Left lung (tissue), 10 donors: ENCODE measurements around the gene PABPC1L. TPM values are rescaled to one million over a fixed set of nuclear protein-coding genes. Genes with fewer than 3 reads are reported as not detected.
A peak's percentile ranks its signal among the peaks of the same experiment; 100 is the strongest.

ENCODE experiments used
- ATAC-seq: fragments of 200-7000 bp; cut with Tn5 transposase; one replicate; pipeline ENCODE4 v1.9.1; 2020; ENCODE audit warnings: moderate library complexity
- DNase-seq, 4 donors: peaks; one replicate each; pipeline ENCODE4 v3.0.0-alpha.2; 2013 to 2020
- H3K27ac ChIP-seq, 2 donors: fragments of 200-600 bp; sonication (generic) in 1 of 2; one replicate each; pipeline versions ENCODE4 v1.5.0 to v1.8.0; 2020 to 2021
- H3K27me3 ChIP-seq, 2 donors: fragments of 200-600 bp; sonication (generic) in 1 of 2; one replicate each; pipeline versions ENCODE4 v1.5.0 to v1.8.0; 2020 to 2021
- H3K36me3 ChIP-seq, 2 donors: fragments of 200-600 bp; sonication (generic) in 1 of 2; one replicate each; pipeline versions ENCODE4 v1.5.0 to v1.8.0; 2020 to 2021
- H3K4me1 ChIP-seq, 2 donors: fragments of 200-600 bp; one replicate each; pipeline ENCODE4 v1.8.0; 2021
- H3K4me3 ChIP-seq, 2 donors: fragments of 200-600 bp; sonication (generic) in 1 of 2; one replicate each; pipeline versions ENCODE4 v1.5.0 to v1.8.0; 2020 to 2021; ENCODE audit warnings: mild to moderate bottlenecking in 1 of 2
- H3K9me3 ChIP-seq, 2 donors: fragments of 200-600 bp; sonication (generic) in 1 of 2; one replicate each; pipeline versions ENCODE4 v1.5.0 to v1.8.0; 2020 to 2021
- intact Hi-C, 2 donors: fragments of 100-400 bp; cut with DNase I; formaldehyde crosslinking; loops; one replicate each; pipeline versions ENCODE4 v1.11.2 to v1.14.2; 2022
- polyA plus RNA-seq, 6 donors: library from polyadenylated mRNA; unstranded; fragments of 120-200 nt; gene quantifications; one replicate each; pipeline ENCODE4 v1.2.1, GENCODE V29; 2013; ENCODE audit not compliant: insufficient read length in 6 of 6
- total RNA-seq, 2 donors: library from RNA; stranded (reverse); fragmentation: NEBNext Ultra II Directional; extraction: Animal tissue kit (Norgen Biotek cat#: 25700); gene quantifications; one replicate each; pipeline ENCODE4 v1.2.1, GENCODE V29; 2021
- TF ChIP-seq, protein P1 (sequence below), 2 donors: fragments of 200-600 bp; sonication (generic) in 1 of 2; IDR thresholded peaks; one replicate each; pipeline versions ENCODE4 v1.5.0 to v1.8.0; 2021; ENCODE audit warnings: antibody characterized with exemption in 2 of 2
- donor health status: DM: no; HTN: yes; CAD: no.
- donor health status: DM: no; HTN: no; CAD: no.

PABPC1L gene
- total and polyA plus RNA-seq, 8 donors: 41.2 to 116 (median 88.5) TPM

DNA sequence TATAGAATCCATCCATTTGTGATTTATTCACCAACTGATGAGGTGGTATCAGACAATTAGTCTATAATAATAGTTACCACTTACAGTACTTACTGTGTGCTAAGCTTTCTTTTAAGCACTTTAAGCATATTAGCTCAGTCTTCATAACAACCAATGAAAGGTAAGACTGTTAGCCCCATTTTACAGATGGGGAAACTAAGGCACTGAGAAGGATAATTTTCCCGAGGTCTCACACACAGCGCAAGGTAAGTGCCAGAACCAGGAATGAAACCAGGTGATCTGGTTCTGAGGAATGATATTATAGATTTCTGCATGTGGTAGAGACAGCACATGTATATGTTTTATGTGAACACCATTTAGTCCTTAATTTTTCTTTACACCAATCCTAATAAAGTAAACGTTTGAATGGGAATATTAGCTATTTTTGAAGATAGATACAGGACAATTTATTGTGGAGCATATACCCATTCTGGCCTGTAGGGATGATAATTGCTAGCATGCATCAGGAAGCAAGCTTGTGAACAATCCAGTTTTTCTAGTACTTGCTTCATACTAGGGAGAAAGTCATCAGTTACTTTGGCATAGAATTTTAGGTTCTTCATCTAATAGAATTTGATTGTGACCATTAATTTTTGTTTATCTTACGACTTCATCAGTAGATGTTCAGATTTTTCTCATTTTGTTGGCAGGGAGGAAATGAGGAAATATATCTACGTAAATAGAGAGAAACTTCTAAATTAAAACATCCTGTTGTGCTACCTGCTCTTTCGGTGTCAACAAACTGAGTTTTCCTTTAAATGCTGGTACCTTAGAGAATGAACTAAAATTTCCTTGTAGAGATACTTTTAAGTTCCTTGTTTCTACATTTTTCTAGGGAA lies 21.4 kb upstream of the PABPC1L start:
- H3K27ac ChIP-seq: no peak overlapping the region
- TF ChIP-seq, protein P1, sequence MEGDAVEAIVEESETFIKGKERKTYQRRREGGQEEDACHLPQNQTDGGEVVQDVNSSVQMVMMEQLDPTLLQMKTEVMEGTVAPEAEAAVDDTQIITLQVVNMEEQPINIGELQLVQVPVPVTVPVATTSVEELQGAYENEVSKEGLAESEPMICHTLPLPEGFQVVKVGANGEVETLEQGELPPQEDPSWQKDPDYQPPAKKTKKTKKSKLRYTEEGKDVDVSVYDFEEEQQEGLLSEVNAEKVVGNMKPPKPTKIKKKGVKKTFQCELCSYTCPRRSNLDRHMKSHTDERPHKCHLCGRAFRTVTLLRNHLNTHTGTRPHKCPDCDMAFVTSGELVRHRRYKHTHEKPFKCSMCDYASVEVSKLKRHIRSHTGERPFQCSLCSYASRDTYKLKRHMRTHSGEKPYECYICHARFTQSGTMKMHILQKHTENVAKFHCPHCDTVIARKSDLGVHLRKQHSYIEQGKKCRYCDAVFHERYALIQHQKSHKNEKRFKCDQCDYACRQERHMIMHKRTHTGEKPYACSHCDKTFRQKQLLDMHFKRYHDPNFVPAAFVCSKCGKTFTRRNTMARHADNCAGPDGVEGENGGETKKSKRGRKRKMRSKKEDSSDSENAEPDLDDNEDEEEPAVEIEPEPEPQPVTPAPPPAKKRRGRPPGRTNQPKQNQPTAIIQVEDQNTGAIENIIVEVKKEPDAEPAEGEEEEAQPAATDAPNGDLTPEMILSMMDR (IDR thresholded peaks at IDR 0.05): peak in 1 of 2 donors; percentile 20
- H3K4me1 ChIP-seq: peaks cover 19 to 77% of the 10 kb centered on the region in 2 donors
- DNase-seq (no peak), ATAC-seq (no peak)
- H3K36me3 ChIP-seq: no peaks in the 10 kb centered on the region
- H3K9me3 ChIP-seq: no peaks in the 10 kb centered on the region
- H3K4me3 ChIP-seq: peak overlapping the region in 1 of 2 donors; percentile 96
- intact Hi-C loops: no loop called here
- H3K27me3 ChIP-seq: no peaks in the 10 kb centered on the region

DNA sequence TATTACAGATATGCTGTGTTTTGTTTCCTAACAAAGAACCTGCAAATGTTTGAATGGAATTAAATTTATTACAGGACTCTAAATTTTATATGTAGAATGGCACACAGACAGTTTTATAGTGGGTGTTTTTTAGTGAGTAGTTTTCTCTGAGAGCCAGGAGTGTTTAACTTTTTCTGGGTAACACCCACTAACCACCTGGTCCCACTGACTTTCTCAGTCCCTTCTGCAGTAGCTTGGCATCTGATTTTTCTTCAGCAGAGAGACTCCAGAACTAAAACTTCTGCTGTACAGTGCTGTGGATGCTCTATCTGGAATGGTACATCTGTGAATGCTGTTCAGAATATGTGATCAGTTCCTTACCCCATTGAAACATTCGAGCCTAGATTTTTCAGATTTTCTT lies 18.0 kb upstream of the PABPC1L start:
- H3K27ac ChIP-seq: no peak overlapping the region

DNA sequence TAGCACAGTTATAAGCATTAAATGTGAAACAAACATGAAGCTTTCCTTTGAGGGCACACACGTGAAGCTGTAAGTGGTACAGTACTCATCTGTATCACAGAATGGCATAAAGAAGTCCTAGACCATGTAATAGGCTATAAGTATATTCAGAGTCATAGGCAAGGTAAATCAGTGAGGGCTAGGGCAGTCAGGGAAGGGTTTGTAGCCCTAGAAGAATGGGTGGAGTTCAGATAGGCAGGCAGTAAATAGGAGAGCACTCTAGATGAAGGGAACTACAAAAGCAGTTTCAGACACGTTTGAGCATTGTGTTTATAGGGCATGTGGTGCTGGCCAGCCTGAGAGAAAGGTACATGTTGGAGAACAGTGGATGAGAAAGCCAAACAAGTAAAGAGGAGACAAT lies 14.9 kb upstream of the PABPC1L start:
- peaks cover 7 to 97% of the 10 kb centered on the region in 2 donors for H3K4me1 ChIP-seq
- ATAC-seq: no peak
- TF ChIP-seq, protein P1 (IDR thresholded peaks at IDR 0.05): no peak
- no peaks in the 10 kb centered on the region for H3K27me3 ChIP-seq
- peaks cover 0 to 4% of the 10 kb centered on the region in 2 donors for H3K36me3 ChIP-seq
- H3K9me3 ChIP-seq: no peaks in the 10 kb centered on the region
- no peak overlapping the region for H3K27ac ChIP-seq
- DNase-seq: no peak
- H3K4me3 ChIP-seq: no peak overlapping the region
- intact Hi-C loops: no loop called here

More for the DNA sequence above, 18.0 kb upstream of the PABPC1L start:
- Histone ChIP-seq H3K4me3 (no peak overlapping the region), H3K4me1 (peaks cover 22 to 99% of the 10 kb centered on the region in 2 donors), H3K36me3 (peaks cover 0 to 4% of the 10 kb centered on the region in 2 donors), H3K27me3 (no peaks in the 10 kb centered on the region), H3K9me3 (no peaks in the 10 kb centered on the region)
- TF ChIP-seq, protein P1 (IDR thresholded peaks at IDR 0.05): no peak
- DNase-seq: no peak
- ATAC-seq: no peak
- intact Hi-C loops: no loop called here

DNA sequence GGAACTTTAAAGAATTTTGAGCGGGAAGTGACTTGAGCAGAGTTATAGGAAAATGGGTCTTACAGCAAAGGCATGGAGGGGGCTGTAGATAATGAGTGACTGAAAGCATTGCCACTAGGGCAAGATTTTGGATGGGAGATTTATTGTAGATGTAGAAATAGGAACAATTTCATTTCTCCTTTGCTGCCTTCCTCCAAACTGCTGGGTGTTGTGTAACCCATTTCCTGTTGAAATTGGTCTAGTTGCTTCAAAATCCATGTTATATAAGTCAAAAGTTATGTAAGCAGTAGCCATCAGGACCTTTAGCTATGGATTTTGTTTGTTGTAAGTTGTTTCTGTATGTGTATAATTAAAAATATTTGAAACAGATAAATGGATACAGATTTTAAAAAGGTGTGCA lies 13.3 kb upstream of the PABPC1L start:
- Histone ChIP-seq H3K36me3 (peaks cover 0 to 7% of the 10 kb centered on the region in 2 donors), H3K27ac (peak overlapping the region in 1 of 2 donors; percentile 56), H3K27me3 (no peaks in the 10 kb centered on the region), H3K9me3 (no peaks in the 10 kb centered on the region), H3K4me3 (no peak overlapping the region), H3K4me1 (peaks cover 7 to 92% of the 10 kb centered on the region in 2 donors)
- DNase-seq (peak in 1 of 4 donors; percentile 40), ATAC-seq (no peak)
- TF ChIP-seq, protein P1 (IDR thresholded peaks at IDR 0.05): no peak
- intact Hi-C loops: no loop called here

DNA sequence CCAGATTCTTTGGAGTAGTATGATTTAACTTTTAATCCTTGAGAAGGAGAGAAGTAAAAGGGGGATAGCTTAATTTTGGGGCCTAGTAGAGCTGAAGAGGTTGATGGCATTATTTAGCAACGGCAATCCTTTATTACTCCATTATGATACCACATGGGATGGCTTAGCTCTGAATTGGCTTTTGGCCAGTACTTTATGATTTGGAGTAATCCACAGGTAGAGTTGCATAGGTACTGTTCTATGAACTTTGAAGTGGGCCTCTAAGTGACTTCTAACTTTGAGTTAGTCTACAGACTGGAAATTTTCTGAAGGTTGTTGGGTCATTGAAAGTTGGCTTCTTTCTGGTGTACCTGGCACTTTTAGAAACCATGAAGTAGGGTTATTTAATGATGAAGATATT lies 12.7 kb upstream of the PABPC1L start:
- no peaks in the 10 kb centered on the region for H3K9me3 ChIP-seq
- TF ChIP-seq, protein P1 (IDR thresholded peaks at IDR 0.05): no peak
- intact Hi-C loops: no loop called here
- no peaks in the 10 kb centered on the region for H3K27me3 ChIP-seq
- DNase-seq: no peak
- ATAC-seq: no peak
- peaks cover 0 to 13% of the 10 kb centered on the region in 2 donors for H3K36me3 ChIP-seq
- H3K27ac ChIP-seq: peak overlapping the region in 1 of 2 donors; percentile 56
- H3K4me3 ChIP-seq: no peak overlapping the region
- peaks cover 7 to 87% of the 10 kb centered on the region in 2 donors for H3K4me1 ChIP-seq
